ENCODE results near the gene ZBTB18. TPM values are rescaled to one million over a fixed set of nuclear protein-coding genes. Genes with fewer than 3 reads are reported as not detected.

ZBTB18 gene
- total RNA-seq, 1 experiment from 2014 or later = 1.8 TPM

DNA sequence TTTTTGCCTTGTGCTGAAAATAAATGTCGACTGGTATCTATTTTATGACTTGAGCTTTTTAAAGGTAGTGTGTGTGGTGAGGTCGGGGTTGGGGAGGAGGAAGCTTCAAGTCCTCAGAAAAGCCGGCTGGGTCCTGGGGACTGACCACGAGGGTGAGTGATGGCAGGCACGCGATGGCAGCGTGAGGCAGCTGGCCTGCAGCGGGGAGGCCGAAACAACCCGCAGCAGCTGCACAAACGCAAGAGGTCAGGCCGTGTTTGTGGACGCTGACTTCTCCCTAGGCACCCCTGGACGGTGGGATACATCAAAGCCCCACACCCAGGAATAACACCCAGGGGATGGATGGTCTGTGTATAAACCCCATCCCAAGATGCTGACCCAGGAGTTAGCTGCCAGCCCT, 51.4 kb downstream of the ZBTB18 start:
- no TSS peak for BruUV-seq (replicated peaks)
- Histone ChIP-seq H3K79me2 (ENCODE audit: insufficient read depth, low read length) (no peaks in the 10 kb centered on the region), H3K4me3 (replicated peaks in 1 of 2; ENCODE audit: low read depth in 1 of 2, low read length in 2 of 2) (no peak overlapping the region), H4K20me1 (ENCODE audit: insufficient read depth) (no peaks in the 10 kb centered on the region), H3K4me2 (ENCODE audit: low read length) (no peak overlapping the region), H3K9ac (ENCODE audit: low read length) (no peak overlapping the region), H3K27ac (ENCODE audit: low read depth, low read length) (no peak overlapping the region), H3K4me1 (ENCODE audit: control insufficient read depth in 1 of 2, insufficient read depth in 2 of 2, low read length in 2 of 2) (no peaks in the 10 kb centered on the region), H3K9me2 (ENCODE audit: insufficient read depth) (no peaks in the 10 kb centered on the region), H3K27me3 (ENCODE audit: insufficient read depth, low read length) (peaks cover 62% of the 10 kb centered on the region), H3K36me3 (ENCODE audit: control insufficient read depth in 1 of 2, insufficient read depth in 2 of 2, low read length in 2 of 2) (no peaks in the 10 kb centered on the region), H3K9me3 (ENCODE audit: control insufficient read depth in 1 of 2, insufficient read depth in 1 of 2, low read depth in 1 of 2, low read length in 2 of 2) (no peaks in the 10 kb centered on the region), H2AFZ (ENCODE audit: low read depth, low read length, poor library complexity, severe bottlenecking) (no peak overlapping the region)
- RAD21 ChIA-PET (ENCODE audit: low non-redundant PET in 1 of 2, low total read pairs in 2 of 2, uncharacterized antibody in 2 of 2, unreplicated experiment in 2 of 2) = no interaction called here
- ATAC-seq (no peak), DNase-seq (ENCODE audit: low read depth, low spot score) (no peak)
- CTCF ChIA-PET = no interaction called here
- no peak for TF ChIP-seq JUND (IDR thresholded peaks at IDR 0.05)
- no peak for TF ChIP-seq POLR2AphosphoS5 (IDR thresholded peaks at IDR 0.05; ENCODE audit: low read depth, low read length)
- no peak for TF ChIP-seq CEBPB (IDR thresholded peaks at IDR 0.05; ENCODE audit: low read depth)
- TF ChIP-seq TCF7L2 (IDR thresholded peaks at IDR 0.05; ENCODE audit: borderline replicate concordance, extremely low read depth, insufficient read depth, insufficient read length) = no peak
- intact Hi-C loops (cut with micrococcal nuclease) = no loop called here
- POLR2A ChIA-PET = no interaction called here

DNA sequence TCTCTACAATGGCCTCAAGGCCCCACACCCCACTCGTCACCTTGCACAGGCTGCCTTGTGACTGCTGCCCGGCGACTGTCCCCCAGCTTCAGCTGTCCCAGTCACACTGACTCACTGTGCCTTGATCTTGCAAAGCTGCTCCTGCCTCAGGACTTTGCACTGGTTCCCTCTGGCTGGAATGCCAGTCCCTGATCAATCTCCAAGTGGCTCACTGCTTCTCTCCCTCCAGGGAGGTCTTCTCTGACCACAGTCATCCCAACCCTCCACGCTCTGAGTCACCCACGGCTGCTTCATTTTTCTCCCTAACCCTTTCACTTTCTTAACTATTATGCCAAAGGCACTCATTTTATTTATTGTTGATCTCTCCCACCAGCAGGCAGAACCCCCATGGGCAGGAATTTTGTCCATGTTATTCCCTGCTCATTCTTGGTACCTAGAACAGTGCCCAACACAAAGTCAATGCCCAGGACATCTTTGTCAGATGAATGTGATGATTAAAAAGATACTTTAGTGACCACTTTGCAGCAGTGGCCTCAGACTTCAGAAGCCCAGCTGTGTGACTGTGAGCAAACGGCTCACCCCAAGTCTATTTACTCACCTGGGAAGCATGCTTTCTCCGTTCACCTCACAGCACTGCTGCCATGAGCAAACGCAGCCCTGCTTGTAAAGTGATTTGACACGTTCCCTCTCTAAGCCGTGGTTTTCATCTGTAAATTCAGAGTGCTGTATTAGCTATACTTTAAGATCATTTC, 53.4 kb downstream of the ZBTB18 start:
- no peak overlapping the region for H3K9ac ChIP-seq (ENCODE audit: low read length)
- CTCF ChIA-PET = no interaction called here
- H3K9me2 ChIP-seq (ENCODE audit: insufficient read depth) = no peaks in the 10 kb centered on the region
- no peak overlapping the region for H2AFZ ChIP-seq (ENCODE audit: low read depth, low read length, poor library complexity, severe bottlenecking)
- no peak overlapping the region for H3K4me3 ChIP-seq (replicated peaks in 1 of 2; ENCODE audit: low read depth in 1 of 2, low read length in 2 of 2)
- no TSS peak for BruUV-seq (replicated peaks)
- RAD21 ChIA-PET (ENCODE audit: low non-redundant PET in 1 of 2, low total read pairs in 2 of 2, uncharacterized antibody in 2 of 2, unreplicated experiment in 2 of 2) = no interaction called here
- H3K27me3 ChIP-seq (ENCODE audit: insufficient read depth, low read length) = peaks cover 53% of the 10 kb centered on the region
- ATAC-seq = no peak
- POLR2A ChIA-PET = no interaction called here
- H3K27ac ChIP-seq (ENCODE audit: low read depth, low read length) = no peak overlapping the region
- H3K9me3 ChIP-seq (ENCODE audit: control insufficient read depth in 1 of 2, insufficient read depth in 1 of 2, low read depth in 1 of 2, low read length in 2 of 2) = no peaks in the 10 kb centered on the region
- DNase-seq (ENCODE audit: low read depth, low spot score) = no peak
- H3K4me2 ChIP-seq (ENCODE audit: low read length) = no peak overlapping the region
- no peaks in the 10 kb centered on the region for H3K79me2 ChIP-seq (ENCODE audit: insufficient read depth, low read length)
- no peaks in the 10 kb centered on the region for H3K36me3 ChIP-seq (ENCODE audit: control insufficient read depth in 1 of 2, insufficient read depth in 2 of 2, low read length in 2 of 2)
- no peaks in the 10 kb centered on the region for H3K4me1 ChIP-seq (ENCODE audit: control insufficient read depth in 1 of 2, insufficient read depth in 2 of 2, low read length in 2 of 2)
- TF ChIP-seq, protein P1, sequence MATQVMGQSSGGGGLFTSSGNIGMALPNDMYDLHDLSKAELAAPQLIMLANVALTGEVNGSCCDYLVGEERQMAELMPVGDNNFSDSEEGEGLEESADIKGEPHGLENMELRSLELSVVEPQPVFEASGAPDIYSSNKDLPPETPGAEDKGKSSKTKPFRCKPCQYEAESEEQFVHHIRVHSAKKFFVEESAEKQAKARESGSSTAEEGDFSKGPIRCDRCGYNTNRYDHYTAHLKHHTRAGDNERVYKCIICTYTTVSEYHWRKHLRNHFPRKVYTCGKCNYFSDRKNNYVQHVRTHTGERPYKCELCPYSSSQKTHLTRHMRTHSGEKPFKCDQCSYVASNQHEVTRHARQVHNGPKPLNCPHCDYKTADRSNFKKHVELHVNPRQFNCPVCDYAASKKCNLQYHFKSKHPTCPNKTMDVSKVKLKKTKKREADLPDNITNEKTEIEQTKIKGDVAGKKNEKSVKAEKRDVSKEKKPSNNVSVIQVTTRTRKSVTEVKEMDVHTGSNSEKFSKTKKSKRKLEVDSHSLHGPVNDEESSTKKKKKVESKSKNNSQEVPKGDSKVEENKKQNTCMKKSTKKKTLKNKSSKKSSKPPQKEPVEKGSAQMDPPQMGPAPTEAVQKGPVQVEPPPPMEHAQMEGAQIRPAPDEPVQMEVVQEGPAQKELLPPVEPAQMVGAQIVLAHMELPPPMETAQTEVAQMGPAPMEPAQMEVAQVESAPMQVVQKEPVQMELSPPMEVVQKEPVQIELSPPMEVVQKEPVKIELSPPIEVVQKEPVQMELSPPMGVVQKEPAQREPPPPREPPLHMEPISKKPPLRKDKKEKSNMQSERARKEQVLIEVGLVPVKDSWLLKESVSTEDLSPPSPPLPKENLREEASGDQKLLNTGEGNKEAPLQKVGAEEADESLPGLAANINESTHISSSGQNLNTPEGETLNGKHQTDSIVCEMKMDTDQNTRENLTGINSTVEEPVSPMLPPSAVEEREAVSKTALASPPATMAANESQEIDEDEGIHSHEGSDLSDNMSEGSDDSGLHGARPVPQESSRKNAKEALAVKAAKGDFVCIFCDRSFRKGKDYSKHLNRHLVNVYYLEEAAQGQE (IDR thresholded peaks at IDR 0.05; ENCODE audit: low read depth) = no peak
- TF ChIP-seq, protein P2, sequence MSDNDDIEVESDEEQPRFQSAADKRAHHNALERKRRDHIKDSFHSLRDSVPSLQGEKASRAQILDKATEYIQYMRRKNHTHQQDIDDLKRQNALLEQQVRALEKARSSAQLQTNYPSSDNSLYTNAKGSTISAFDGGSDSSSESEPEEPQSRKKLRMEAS (IDR thresholded peaks at IDR 0.05) = no peak
- no peak for TF ChIP-seq JUND (IDR thresholded peaks at IDR 0.05)
- no peak for TF ChIP-seq FOSL1 (IDR thresholded peaks at IDR 0.05; ENCODE audit: low read depth)
- TF ChIP-seq ZFX (IDR thresholded peaks at IDR 0.05) = no peak
- no peak for TF ChIP-seq EGR1 (IDR thresholded peaks at IDR 0.05; ENCODE audit: low read depth)
- TF ChIP-seq EZH2 (IDR thresholded peaks at IDR 0.05) = no peak
- TF ChIP-seq CEBPB (IDR thresholded peaks at IDR 0.05; ENCODE audit: low read depth) = no peak
- no peak for TF ChIP-seq RAD21 (IDR thresholded peaks at IDR 0.05; ENCODE audit: low read depth)
- TF ChIP-seq SIN3A (IDR thresholded peaks at IDR 0.05; ENCODE audit: low read depth) = no peak
- TF ChIP-seq POLR2A (IDR thresholded peaks at IDR 0.05; ENCODE audit: borderline replicate concordance, extremely low read depth, insufficient read depth, insufficient read length) = no peak
- TF ChIP-seq ZNF274 (IDR thresholded peaks at IDR 0.05; ENCODE audit: low read depth, low read length) = no peak
- no peak for TF ChIP-seq EZH2phosphoT487 (IDR thresholded peaks at IDR 0.05; ENCODE audit: borderline replicate concordance)
- TF ChIP-seq CBX3 (IDR thresholded peaks at IDR 0.05; ENCODE audit: low read depth) = no peak
- TF ChIP-seq, protein P3, sequence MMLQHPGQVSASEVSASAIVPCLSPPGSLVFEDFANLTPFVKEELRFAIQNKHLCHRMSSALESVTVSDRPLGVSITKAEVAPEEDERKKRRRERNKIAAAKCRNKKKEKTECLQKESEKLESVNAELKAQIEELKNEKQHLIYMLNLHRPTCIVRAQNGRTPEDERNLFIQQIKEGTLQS (IDR thresholded peaks at IDR 0.05) = no peak
- H4K20me1 ChIP-seq (ENCODE audit: insufficient read depth) = no peaks in the 10 kb centered on the region
- intact Hi-C loops (cut with micrococcal nuclease) = no loop called here

Data from HCT116 (cell line).